Mammary microvascular endothelial cell (primary cell): ENCODE results near the gene ZCWPW1. TPM values are rescaled to one million over a fixed set of nuclear protein-coding genes. Genes with fewer than 3 reads are reported as not detected.

Experiments
- total RNA-seq: library from RNA; depleted of rRNA; stranded (reverse); fragments of >200 nt; gene quantifications from 2 replicates; pipeline ENCODE4 v1.2.3, GENCODE V29; 2015

The ZCWPW1 gene, protein sequence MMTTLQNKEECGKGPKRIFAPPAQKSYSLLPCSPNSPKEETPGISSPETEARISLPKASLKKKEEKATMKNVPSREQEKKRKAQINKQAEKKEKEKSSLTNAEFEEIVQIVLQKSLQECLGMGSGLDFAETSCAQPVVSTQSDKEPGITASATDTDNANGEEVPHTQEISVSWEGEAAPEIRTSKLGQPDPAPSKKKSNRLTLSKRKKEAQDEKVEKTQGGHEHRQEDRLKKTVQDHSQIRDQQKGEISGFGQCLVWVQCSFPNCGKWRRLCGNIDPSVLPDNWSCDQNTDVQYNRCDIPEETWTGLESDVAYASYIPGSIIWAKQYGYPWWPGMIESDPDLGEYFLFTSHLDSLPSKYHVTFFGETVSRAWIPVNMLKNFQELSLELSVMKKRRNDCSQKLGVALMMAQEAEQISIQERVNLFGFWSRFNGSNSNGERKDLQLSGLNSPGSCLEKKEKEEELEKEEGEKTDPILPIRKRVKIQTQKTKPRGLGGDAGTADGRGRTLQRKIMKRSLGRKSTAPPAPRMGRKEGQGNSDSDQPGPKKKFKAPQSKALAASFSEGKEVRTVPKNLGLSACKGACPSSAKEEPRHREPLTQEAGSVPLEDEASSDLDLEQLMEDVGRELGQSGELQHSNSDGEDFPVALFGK
- total RNA-seq: 0.60 and 0.98 TPM in 2 replicates

DNA sequence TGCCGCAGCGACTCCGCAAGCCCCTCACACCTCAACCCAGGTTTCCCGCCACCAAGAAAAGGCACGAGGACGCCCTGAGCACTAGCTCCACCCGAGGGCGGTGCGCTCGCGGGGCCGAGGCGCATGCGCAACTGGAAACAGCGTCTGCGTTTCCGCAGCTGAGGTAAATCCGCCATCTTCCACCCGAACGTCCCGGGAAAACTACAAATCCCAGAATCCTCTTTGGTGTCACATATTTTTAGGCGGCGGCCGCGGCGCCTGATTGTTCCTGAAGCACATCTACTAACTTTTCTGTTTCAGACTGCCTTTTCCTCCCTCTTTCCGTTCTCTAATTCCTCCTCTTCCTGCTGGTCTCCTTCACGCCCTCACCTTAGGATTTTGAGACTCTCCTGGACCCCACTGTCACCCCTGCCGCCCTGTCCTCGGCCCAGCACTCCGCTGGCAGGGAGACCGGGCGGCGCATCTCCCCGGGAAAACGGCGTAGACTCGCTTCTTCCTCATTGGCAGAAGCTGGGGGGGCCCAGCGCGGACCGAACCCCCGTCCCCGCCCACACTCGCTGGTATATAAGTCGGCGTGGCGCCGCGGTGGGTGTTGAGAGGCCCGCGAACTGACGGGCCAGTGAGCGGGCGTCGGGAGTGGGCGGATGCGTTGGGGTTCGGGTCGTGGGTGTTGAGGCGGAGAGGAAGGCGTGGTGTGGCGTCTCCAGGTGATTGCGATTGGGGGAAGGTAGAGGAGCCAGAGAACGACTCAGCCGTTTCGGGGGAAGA, at the start of gene ZCWPW1:
ZCWPW1 (minus strand) TSS at position 505 of the 768 bp plus-strand sequence. CDS start 8,054 bp downstream, outside the sequence.

DNA sequence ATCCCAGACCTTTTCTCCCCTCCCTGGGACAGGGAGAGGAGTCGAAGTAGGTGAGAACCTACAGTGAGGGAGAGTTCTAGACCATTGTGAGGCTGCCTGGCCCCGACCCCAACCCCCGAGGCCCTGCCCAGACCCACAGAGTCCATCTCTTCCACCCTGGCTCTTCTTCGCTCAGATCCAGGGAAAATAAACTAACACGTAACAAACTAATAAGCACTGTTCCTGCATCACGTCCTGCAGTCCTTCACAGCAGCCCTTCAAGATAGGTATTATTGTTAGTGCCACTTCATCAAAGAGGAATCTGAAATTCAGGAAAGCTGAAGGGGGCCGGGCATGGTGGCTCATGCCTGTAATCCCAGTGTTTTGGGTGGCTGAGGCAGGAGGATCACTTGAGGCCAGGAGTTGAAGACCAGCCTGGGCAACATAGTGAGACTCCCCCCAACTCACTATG, 35.7 kb upstream of the ZCWPW1 start, which contains the start of gene SPACDR:
SPACDR (minus strand) TSS at position 51 of the 451 bp plus-strand sequence. CDS start 235 bp downstream, outside the sequence.

DNA sequence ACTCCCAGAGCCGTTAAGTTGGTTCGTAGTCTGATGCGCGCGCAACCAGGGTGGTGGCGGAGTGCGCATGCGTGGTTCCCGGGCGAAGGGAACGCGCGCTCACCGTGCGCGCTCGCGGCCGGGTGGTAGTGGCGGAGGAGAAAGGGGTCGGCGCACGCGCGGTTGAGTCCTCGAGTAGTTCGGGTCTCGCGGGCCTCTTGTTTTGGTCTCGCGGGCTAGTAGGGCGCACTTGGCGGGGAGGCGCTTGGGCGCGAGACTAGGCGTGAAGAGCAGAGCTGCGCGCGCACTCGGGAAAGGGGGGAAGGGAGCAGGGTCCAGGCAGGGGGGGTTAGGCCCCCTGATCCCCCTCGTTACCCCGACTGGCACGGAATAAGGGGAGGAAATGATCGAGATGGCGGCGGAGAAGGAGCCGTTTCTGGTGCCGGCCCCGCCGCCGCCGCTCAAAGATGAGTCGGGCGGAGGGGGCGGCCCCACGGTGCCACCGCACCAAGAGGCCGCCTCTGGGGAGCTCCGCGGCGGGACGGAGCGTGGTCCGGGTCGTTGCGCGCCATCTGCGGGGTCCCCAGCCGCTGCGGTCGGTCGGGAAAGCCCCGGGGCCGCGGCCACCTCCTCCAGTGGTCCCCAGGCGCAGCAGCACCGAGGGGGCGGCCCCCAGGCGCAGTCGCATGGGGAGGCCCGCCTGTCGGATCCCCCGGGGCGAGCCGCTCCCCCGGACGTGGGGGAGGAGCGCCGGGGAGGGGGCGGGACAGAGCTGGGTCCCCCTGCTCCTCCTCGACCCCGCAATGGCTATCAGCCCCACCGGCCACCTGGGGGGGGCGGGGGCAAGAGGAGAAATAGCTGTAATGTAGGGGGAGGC, 1.4 kb upstream of the ZCWPW1 start, which contains the start of gene MEPCE:
MEPCE (plus strand) TSS at position 195 of the 856 bp plus-strand sequence; CDS start at position 383, 188 bp downstream.

DNA sequence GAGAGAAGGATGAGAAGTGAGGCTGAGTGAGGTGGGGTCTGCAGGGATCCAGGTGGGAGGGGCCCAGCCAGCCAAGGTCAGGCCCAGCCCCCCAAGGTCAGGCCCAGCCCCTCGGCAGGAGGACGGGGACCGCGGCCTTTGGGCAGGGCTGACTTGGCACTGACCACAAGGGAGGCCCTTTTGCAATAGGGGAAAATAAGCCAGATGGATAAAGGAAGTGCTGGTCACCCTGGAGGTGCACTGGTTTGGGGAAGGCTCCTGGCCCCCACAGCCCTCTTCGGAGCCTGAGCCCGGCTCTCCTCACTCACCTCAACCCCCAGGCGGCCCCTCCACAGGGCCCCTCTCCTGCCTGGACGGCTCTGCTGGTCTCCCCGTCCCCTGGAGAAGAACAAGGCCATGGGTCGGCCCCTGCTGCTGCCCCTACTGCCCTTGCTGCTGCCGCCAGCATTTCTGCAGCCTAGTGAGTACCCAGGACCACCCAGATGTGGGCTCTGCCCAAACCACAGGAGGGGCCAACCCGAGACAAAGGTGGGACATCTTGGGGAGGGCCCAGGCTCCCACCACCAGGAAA, 55.2 kb downstream of the ZCWPW1 start, which contains the start of gene PILRA:
PILRA (plus strand) TSS at position 227 of the 571 bp plus-strand sequence; CDS start at position 397, 170 bp downstream.

DNA sequence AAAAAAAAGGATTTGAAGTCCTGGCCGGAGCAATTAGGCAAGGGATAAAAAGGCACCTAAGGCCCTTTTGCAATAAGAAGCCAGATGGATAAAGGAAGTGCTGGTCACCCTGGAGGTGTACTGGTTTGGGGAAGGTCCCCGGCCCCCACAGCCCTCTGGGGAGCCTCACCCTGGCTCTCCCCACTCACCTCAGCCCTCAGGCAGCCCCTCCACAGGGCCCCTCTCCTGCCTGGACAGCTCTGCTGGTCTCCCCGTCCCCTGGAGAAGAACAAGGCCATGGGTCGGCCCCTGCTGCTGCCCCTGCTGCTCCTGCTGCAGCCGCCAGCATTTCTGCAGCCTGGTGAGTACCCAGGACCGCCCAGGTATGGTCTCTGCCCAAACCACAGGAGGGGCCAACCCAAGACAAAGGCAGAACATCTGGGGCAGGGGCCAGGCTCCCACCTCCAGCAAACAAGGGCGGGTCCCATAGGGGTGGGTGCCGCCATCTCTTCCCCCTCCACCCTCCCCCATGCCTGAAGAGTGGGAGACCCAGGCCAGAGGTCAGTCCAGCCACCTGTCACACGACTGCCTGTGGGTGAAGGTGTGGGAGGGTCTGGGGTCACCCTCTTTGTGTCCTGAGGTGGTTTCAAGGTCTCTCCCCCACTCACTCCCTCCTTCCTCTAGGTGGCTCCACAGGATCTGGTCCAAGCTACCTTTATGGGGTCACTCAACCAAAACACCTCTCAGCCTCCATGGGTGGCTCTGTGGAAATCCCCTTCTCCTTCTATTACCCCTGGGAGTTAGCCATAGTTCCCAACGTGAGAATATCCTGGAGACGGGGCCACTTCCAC, 70.3 kb downstream of the ZCWPW1 start, which contains the start of gene PILRB:
PILRB (plus strand) TSS at position 91 of the 830 bp plus-strand sequence; CDS start at position 277, 186 bp downstream.

Other genes with a start within 250 kb of the ZCWPW1 start
- gene PVRIG, start 208.8 kb downstream of the ZCWPW1 start, total RNA-seq: not detected in 2 replicates
- gene SPDYE3, start 121.0 kb downstream of the ZCWPW1 start, total RNA-seq: 0.05 TPM in 1 of 2 replicates, not detected in the other
- 14.1 and 18.6 TPM in 2 replicates for gene PILRB, start 70.6 kb downstream of the ZCWPW1 start, total RNA-seq
- gene PILRA, start 55.2 kb downstream of the ZCWPW1 start, total RNA-seq: not detected in 2 replicates
- gene MEPCE, start 1.1 kb upstream of the ZCWPW1 start, total RNA-seq: 38.4 and 42.4 TPM in 2 replicates
- 26.4 and 38.2 TPM in 2 replicates for gene PPP1R35, start 7.8 kb upstream of the ZCWPW1 start, total RNA-seq
- gene SPACDR, start 35.6 kb upstream of the ZCWPW1 start, total RNA-seq: 0.87 and 3.4 TPM in 2 replicates
- 62.0 and 63.5 TPM in 2 replicates for gene TSC22D4, start 50.5 kb upstream of the ZCWPW1 start, total RNA-seq
- 2.1 and 2.9 TPM in 2 replicates for gene NYAP1, start 55.2 kb upstream of the ZCWPW1 start, total RNA-seq
- 46.2 and 49.0 TPM in 2 replicates for gene AGFG2, start 110.5 kb upstream of the ZCWPW1 start, total RNA-seq
- not detected in 2 replicates for gene SAP25, start 145.2 kb upstream of the ZCWPW1 start, total RNA-seq
- gene LRCH4, start 157.4 kb upstream of the ZCWPW1 start, total RNA-seq: 30.4 and 38.0 TPM in 2 replicates
- gene FBXO24, start 157.6 kb upstream of the ZCWPW1 start, total RNA-seq: 1.00 TPM in 1 of 2 replicates, not detected in the other
- gene PCOLCE, start 173.7 kb upstream of the ZCWPW1 start, total RNA-seq: 1.2 and 2.3 TPM in 2 replicates
- gene MOSPD3, start 183.8 kb upstream of the ZCWPW1 start, total RNA-seq: 13.2 and 16.8 TPM in 2 replicates
- gene TFR2, start 212.8 kb upstream of the ZCWPW1 start, total RNA-seq: under 0.01 and 0.44 TPM in 2 replicates
- not detected in 2 replicates for gene ACTL6B, start 227.7 kb upstream of the ZCWPW1 start, total RNA-seq
- 266 and 289 TPM in 2 replicates for gene GNB2, start 245.0 kb upstream of the ZCWPW1 start, total RNA-seq